Amniotic stem cell (primary cell): ENCODE data around the gene PCAT7.
"Not testable (repeated sequence)": the region's sequence is repeated elsewhere in the genome, so short reads cannot be mapped to it uniquely, and the experiment has no call there.

Experiments
- DNase-seq: peaks from one replicate; lab custom pipeline; 2025; lab: John Stamatoyannopoulos, UW

The PCAT7 gene

DNA sequence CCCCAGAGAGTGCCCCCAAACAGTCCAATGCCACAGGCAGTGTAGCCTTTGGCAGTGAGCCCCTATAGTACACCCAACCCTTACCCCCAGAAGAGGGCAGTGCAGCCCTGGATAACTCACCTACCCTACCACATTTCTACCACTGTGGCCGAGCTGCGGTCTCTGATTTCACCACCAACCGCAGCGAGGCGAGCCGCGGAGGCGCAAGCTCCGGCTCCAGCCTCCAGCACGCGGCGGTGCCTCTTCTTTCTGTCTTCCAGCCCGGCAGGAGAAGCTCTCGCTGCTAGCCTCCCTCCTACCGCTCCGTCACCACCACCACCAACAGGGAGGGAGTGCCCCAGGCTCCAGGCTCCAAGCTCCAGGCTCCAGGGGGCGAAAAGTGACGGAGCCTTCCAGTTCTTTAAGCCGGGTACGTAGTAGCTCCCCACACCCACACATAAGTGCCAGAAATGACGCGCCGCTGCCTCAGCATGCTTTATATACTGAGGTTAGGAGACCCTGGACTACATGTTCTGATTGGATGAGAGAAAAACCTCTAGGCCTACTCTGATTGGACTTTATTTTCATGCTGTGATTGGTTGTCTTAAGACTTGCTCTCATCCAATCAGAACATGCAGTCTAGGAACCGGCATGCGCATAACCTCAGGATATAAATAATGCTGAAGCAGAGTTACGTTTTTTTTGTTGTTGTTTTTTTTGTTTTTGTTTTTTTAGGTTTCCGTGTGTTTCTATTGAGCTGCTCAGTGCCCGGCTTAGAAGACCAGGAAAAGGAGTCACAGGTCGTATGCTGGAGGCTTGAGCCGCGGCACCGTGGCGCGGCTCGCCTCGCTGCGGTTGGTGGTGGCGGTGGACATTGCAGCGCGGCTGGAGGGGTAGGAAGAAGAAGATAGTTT, at the start of gene PCAT7:
PCAT7 (plus strand) TSS at position 645 of the 893 bp plus-strand sequence.
- no peak for DNase-seq

GRCh38 chr9:94506370-94506769, 48.5 kb upstream of the PCAT7 start:
- DNase-seq = not testable (repeated sequence)

- no peak for DNase-seq
Observed at GRCh38 chr9:94507531-94508258, 47.2 kb upstream of the PCAT7 start.

DNA sequence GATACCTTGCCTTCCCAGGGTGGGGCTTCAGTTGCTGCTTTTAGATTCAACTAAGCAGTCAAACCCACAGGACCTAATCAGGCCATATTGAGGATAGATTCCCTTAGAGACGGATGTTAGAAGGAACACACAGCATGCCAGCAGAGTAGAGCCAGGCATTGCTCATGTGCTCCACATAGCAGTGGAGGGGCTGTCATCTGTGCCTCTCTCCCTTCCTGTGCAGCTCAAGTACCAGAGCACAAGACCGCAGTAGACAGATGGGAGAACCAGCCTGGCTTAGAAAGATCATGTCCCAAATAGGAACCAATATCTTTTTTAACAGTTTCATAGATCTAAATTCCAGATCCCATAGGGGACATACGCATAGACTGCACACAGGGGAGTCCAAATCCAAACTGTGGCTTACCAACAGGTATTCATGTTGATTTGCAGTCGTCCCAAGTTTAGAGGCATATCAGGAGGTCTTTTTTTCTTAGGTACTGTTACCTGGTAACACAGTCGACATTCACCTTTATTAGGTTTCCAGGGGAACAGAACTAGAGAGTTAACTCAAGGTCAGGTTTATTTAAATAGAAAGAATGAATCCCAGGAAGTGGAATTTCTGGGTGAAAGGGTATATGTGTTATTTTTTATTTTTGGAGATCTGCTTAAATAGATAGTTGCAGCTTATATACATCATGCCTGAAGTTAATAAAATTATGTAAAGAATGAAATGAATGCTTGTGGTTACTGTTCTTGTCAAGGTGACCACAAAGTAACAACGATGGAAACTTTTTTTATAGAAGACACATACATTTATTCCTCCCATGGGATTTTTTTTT, 43.5 kb upstream of the PCAT7 start:
- no peak for DNase-seq

GRCh38 chr9:94511955-94512265, 43.0 kb upstream of the PCAT7 start:
- no peak for DNase-seq

GRCh38 chr9:94514722-94515121, 40.2 kb upstream of the PCAT7 start:
- DNase-seq = no peak

GRCh38 chr9:94517254-94517653, 37.6 kb upstream of the PCAT7 start:
- no peak for DNase-seq

GRCh38 chr9:94525396-94526035, 29.4 kb upstream of the PCAT7 start:
- no peak for DNase-seq

GRCh38 chr9:94526271-94526670, 28.6 kb upstream of the PCAT7 start:
- DNase-seq = no peak

- DNase-seq = no peak
Observed at GRCh38 chr9:94526951-94527350, 27.9 kb upstream of the PCAT7 start.

- DNase-seq = no peak
Observed at GRCh38 chr9:94528886-94529285, 26.0 kb upstream of the PCAT7 start.

- no peak for DNase-seq
Observed at GRCh38 chr9:94533155-94533554, 21.7 kb upstream of the PCAT7 start.

GRCh38 chr9:94533601-94534000, 21.3 kb upstream of the PCAT7 start:
- DNase-seq = no peak

DNA sequence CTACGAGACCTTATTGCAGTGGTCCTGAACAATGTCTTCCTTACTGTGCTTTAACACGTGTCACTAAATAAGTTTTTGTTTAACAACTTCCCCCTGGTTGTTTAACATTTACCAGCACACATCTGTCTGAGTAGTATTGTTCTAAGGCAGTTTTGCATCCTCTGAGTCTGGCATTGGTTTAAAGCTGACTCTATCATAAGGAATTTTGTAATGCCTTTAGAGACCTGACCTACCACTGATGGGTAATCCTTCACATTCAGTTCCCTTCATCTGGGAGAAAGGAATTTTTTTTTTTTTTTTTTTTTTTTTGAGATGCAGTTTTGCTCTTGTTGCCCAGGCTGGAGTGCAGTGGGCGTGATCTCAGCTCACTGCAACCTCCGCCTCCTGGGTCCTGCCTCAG, 20.0 kb upstream of the PCAT7 start:
- no peak for DNase-seq

DNA sequence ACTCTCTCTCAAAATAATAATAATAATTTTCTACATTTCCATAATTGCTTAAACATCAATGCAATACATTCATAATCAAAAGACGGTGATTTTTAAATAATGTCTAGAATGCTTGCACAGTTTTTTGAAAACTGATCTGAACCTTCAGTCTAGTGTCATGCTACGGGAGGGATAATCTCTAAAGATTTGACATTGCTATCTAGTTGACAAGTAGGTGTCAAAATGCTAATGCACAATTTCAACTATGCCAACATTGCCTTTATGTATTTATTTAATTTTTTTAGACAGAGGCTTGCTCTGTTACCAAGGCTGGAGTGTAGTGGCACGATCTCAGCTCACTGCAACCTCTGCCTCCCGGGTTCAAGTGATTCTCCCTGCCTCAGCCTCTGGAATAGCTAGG, 16.0 kb upstream of the PCAT7 start:
- no peak for DNase-seq

GRCh38 chr9:94544335-94544734, 10.5 kb upstream of the PCAT7 start:
- DNase-seq = not testable (repeated sequence)

DNA sequence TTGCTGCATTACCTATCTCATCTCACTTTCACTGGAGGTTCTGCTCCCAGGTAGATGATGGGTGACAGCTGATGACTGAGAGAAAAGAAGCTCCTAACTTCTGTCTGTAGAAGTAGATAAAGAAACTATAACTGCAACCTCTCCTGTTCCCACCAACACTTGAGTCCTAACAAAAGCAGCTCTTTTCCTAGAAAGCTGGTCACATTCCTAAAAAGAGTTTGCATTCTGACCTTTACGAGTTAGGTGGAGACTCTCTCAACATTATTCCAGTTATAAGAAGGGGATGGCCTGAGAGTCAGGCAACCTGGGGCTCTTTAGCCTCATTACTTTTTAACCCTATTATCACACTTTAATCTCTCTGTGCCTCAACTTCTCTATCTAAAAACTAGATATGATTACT, 8.9 kb upstream of the PCAT7 start:
- no peak for DNase-seq

DNA sequence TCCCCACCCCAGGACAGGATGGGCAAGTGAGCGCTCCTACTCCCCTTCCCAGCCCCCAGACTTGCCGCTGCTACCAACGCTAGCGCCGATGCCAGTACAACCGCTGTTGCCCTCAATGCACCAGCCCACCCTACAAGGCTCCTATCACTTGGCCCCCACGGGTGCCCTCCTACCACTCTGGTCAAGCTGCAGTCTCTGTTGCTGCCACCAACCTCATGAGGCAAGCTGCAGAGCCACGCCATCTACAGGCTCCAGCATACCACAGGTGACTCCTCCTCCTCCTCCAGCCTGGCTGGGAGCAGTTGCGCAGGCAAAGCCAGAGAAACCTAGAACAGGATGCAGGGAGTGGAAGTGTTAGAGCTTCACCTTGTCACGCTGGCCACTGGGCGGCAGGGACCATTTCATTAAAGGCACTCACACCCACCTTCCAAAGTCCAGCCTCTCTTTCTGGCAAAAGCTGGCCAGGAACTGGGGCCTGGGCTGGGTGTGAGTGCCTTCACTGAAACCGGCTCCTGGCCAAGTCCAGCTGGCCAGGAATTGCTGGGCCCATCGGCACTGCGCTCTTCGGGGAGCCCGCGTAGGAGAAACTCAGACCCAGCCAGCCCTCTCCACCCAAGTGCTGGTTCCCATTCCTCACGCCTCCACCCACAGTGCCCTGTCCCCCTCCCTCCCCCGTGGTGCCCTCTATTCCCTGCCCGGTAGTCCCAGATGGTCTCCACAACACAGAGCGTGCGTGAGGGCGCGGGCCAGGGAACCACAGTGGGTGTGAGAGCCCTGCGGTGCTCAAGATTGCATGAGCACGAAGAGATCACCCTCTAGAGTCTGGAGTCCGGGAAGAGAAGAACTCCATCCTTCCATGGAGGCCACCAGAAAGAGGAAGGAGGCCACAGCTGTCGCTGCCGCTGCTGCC, 1.6 kb upstream of the PCAT7 start:
- no peak for DNase-seq

GRCh38 chr9:94554078-94554438, 825 bp upstream of the PCAT7 start:
- no peak for DNase-seq

GRCh38 chr9:94557376-94557775, 2.5 kb downstream of the PCAT7 start:
- DNase-seq = no peak

GRCh38 chr9:94560237-94560636, 5.4 kb downstream of the PCAT7 start:
- DNase-seq = no peak
